Activated naive CD8-positive, alpha-beta T cell treated with anti-CD3 and anti-CD28 coated beads, Interleukin-2, amount 50 U/mL, for 16 hours (primary cell): Measurements from ENCODE around the gene LRRN1.
"Not testable (repeated sequence)": the region's sequence is repeated elsewhere in the genome, so short reads cannot be mapped to it uniquely, and the experiment has no call there.

Experiments
- DNase-seq: peaks from one replicate; pipeline ENCODE4 v3.0.0-alpha.2; 2020; ENCODE audit warnings: low read depth, low spot score

LRRN1 gene

GRCh38 chr3:3806856-3807255 lies 7.6 kb downstream of the LRRN1 start:
- no peak for DNase-seq

- DNase-seq: no peak
These were observed 13.8 kb downstream of the LRRN1 start for GRCh38 chr3:3813013-3813412.

- no peak for DNase-seq
These were observed 16.0 kb downstream of the LRRN1 start for GRCh38 chr3:3815206-3815605.

DNA sequence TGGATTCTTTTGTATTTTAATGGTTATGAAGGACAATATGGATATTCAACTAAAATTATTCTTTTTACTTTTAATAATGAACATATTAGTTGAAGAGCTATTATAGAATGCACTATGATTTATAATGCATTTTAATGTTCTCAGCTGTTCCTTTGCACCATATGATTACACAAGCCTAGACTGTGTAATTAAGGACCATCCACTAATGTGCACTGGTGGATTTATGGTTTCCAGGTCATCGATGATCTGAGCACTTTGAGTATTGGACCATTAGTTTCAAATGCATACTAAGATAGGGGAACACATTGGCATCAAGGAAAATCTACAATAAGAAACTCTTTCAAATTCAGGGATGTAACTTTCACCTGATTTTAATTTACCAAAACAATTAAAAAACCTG lies 16.8 kb downstream of the LRRN1 start:
- DNase-seq: no peak

DNA sequence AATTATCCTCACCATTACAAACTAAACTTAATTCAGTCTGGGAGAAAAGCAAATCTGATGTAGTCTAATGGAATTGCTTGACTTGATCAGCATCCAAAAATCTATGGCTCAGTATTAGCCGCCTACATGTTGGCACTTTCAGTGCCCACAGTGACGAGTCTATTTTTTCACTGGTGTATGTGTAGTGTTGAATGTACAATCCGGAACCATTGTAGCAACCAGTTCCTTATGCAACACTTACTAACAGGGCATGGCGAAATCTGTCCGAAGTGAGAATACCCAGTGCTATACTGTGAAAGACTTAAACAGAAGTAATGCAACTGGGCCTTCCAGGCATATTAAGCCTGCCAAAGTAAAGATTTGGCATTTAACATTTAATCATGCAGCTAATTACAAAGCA lies 18.6 kb downstream of the LRRN1 start:
- no peak for DNase-seq

- DNase-seq: no peak
These were observed 22.5 kb downstream of the LRRN1 start for GRCh38 chr3:3821777-3822176.

- no peak for DNase-seq
These were observed 25.8 kb downstream of the LRRN1 start for GRCh38 chr3:3825035-3825434.

GRCh38 chr3:3826521-3826920 lies 27.3 kb downstream of the LRRN1 start:
- no peak for DNase-seq

DNA sequence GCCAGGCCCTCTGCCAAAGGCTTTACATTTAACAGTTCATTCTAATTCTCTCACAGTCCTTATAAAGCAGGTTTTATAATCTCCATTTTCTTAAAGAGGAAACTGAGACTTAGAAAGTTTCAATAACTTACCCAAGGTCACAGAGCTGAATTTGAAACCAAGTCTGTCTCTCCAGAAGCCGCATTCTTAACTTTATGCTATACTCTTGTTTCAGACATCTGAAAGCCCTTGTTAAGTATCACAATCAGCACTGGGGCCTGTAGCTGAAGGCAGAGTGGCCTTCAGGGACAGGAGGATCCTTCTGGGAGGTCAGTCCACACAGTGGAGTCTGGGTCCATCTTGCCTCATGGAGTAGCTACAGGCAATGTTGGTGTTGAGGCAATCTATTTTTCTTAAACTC lies 27.9 kb downstream of the LRRN1 start:
- no peak for DNase-seq

- DNase-seq: not testable (repeated sequence)
These were observed 29.2 kb downstream of the LRRN1 start for GRCh38 chr3:3828417-3828816.

DNA sequence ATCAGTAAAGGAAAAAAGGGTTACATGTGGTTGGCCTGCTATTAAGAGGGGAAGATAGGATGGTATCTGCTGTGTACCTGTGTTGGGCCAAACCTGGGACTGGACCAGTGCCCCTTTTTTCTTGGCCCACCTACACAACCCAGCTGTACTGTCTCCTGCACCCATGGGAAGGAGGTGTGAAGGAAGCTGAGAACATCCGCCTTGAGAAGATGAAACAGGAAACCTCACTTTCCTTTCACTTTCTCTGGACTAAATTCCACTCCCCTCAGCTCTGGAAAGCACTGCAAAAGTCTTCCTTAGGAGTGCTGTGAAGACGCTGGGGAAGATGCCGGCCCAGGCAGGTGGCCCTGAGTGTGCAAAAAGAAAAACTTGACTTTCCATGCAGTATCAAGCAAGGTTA lies 37.6 kb downstream of the LRRN1 start:
- DNase-seq: no peak

- no peak for DNase-seq
These were observed 43.1 kb downstream of the LRRN1 start for GRCh38 chr3:3842356-3842755.

DNA sequence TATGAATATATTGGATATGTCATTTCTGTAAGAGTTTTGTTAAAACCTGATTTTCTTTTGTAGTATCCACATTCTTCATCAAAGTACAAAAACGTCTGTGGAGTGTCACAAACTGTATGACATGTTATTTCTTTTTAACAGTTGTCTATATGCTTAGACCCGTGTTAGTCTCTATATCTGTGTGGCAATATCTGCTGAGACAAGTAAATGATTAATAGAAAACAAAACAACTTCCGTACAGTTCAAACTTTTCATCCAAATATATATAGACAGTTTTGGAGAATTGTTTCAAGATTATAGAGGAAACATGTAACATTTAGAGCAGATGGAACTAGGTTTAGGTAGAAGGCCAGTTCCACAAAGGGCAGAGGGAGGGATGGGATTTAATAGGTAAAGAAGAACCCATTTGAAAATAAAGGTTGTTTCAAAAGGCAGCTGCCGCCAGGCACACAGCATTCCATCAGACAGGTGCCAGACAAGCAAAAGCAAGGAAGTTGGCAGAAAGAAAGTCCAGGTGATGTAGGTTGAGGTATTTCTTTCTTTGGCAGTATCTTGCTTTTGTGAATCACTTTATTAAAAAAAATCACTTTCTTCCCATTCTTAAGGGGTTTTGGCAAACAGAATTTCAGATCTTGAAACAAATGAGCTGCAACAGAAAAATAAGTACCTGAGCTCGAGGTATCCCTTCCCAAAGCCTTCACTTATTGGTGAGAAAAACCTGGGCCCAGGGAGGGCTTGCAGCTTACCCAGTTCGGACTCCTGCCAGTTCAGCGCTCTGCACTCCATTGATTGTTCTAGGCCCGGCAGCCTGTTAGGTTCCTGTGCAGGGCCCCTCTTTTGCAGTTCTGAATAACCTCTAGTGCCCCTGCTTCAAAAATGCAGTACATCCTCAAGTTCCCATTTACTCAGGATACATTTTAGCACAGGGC lies 49.0 kb downstream of the LRRN1 start:
- DNase-seq: no peak

DNA sequence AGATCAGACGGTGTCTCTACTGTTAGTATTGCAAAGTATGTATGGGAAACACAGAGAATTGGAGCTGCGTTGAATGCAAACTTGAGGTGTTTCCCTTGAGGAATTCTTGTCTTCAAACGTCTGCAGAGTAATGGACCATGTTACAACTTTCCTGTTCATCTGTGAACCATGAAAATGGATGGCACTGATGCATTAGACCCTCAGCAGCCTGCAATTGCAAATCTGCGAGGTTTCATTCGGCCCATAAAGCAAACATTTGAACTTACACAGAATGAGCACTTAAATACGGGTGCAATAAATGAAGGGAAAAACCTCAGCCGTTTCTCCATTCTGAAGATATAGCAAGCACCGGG lies 49.7 kb downstream of the LRRN1 start:
- DNase-seq: no peak

- DNase-seq: no peak
These were observed 52.5 kb downstream of the LRRN1 start for GRCh38 chr3:3851621-3852323.

- no peak for DNase-seq
These were observed 54.3 kb downstream of the LRRN1 start for GRCh38 chr3:3853544-3853943.

GRCh38 chr3:3855056-3855455 lies 55.8 kb downstream of the LRRN1 start:
- no peak for DNase-seq

DNA sequence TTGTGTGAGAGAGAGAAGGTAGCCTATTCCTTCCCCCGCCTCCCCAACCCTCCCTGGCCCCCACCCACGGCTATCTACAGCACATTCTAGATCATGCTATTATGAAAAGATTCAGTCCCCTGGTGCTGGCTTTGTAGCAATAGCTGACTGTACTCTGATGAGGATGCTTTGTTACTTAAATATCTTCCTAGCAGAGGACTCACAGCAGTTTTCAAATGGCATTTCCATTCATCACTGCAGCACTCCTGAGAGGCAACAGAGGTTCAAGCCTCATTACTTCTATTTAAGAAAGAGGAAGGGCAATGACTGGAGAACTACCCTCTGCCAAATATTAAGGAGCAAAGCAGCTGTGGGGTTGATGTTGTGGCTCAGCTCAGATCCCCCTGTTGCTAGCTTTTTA lies 61.0 kb downstream of the LRRN1 start:
- DNase-seq: no peak

GRCh38 chr3:3862534-3862933 lies 63.3 kb downstream of the LRRN1 start:
- DNase-seq: no peak

DNA sequence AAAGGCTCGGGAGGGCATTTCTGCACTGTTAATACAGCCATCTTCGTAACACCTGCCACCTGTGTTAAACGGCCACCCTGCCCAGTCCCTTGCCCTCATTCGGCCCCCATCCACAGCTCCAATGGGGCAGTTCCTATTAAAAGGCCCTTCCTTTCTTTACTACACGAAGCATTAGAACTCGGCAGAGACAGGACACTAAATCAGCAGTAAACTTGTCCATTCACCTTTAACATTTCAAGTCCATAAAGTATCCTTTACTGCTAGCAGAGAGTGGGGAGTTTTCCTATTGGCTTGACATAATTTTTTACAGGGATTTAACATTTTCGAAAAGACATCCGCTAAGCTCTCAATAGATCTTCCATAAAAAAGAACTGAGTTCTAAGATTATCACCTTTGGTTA lies 76.3 kb downstream of the LRRN1 start:
- no peak for DNase-seq

- DNase-seq: no peak
These were observed 81.8 kb downstream of the LRRN1 start for GRCh38 chr3:3881050-3881449.

DNA sequence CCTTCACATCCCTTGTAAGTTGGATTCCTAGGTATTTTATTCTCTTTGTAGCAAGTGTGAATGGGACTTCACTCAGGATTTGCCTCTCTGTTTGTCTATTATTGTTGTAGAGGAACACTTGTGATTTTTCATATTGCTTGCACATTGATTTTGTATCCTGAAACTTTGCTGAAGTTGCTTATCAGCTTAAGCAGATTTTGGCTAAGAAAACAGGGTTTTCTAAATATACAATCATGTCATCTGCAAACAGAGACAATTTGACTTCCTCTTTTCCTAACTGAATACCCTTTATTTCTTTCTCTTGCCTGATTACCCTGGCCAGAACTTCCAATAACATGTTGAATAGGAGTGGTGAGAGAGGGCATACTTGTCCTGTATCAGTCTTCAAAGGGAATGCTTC lies 88.1 kb downstream of the LRRN1 start:
- DNase-seq: not testable (repeated sequence)

DNA sequence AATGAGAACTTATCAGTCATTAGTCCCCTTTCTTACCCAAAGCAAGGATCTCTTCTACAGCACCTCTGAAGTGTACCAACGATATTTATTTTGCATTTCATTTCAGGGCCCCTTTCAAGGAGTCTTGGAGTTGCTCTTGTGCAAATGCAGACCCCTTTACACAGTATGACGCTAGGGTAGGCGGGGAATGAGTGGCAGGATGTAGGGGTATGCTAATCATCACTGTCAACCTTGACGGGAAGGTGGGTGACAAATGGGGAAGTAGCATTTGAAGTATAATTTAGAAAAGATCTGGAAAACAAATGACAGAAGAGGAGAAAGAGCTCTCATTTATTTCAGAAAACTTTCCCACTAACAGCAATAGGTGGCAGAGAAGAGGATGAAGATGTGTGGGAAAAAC lies 94.4 kb downstream of the LRRN1 start:
- DNase-seq: no peak
